Gastroesophageal sphincter (tissue), 3 donors: Measurements from ENCODE around the gene TBC1D4.

Source experiments
- CTCF ChIP-seq, 4 experiments: fragments of 200-600 bp in 2 of 4; fragments of 450-650 bp in 2 of 4; sonication (generic) in 1 of 4; IDR thresholded peaks; one replicate each; pipeline ENCODE4 v1.5.1; 2017 to 2019; ENCODE audit warnings: antibody characterized with exemption in 4 of 4, mild to moderate bottlenecking in 2 of 4, moderate library complexity in 2 of 4
- POLR2A ChIP-seq, 2 donors: fragments of 450-650 bp; IDR thresholded peaks; one replicate each; pipeline ENCODE4 v1.6.1; 2017; ENCODE audit warnings: antibody characterized with exemption in 2 of 2, mild to moderate bottlenecking in 2 of 2, moderate library complexity in 1 of 2

GRCh38 chr13:75405976-75406703 is 75.8 kb downstream of the TBC1D4 start:
- TF ChIP-seq CTCF (IDR thresholded peaks at IDR 0.05) (no peak), POLR2A (IDR thresholded peaks at IDR 0.05) (no peak)
